H1 (cell line): ENCODE measurements around the gene DBP. TPM values are rescaled to one million over a fixed set of nuclear protein-coding genes. Genes with fewer than 3 reads are reported as not detected.

ENCODE experiments used
- CHD1 ChIP-seq: IDR thresholded peaks from 2 replicates; pipeline ENCODE4 v1.6.1; 2012; ENCODE audit warnings: low read depth, low read length, improper control_type of control experiment
- CHD2 ChIP-seq: IDR thresholded peaks from 2 replicates; pipeline ENCODE4 v1.6.1; 2012; ENCODE audit warnings: low read length, improper control_type of control experiment
- EGR1 ChIP-seq: IDR thresholded peaks from 2 replicates; pipeline ENCODE4 v1.6.1; 2011; ENCODE audit warnings: low read depth, low read length, borderline replicate concordance
- GABPA ChIP-seq: IDR thresholded peaks from 2 replicates; pipeline ENCODE4 v1.6.1; 2011; ENCODE audit warnings: mild to moderate bottlenecking, low read length, moderate library complexity, borderline replicate concordance; ENCODE audit not compliant: insufficient read depth
- HDAC6 ChIP-seq: IDR thresholded peaks from one replicate; pipeline ENCODE4 v1.7.1; 2012; ENCODE audit warnings: low read depth, mild to moderate bottlenecking, inconsistent platforms, low read length, moderate library complexity
- KDM1A ChIP-seq: fragments of 200-600, 300-600 bp; sonication (generic); IDR thresholded peaks from 2 replicates; pipeline ENCODE4 v1.7.1; 2016; ENCODE audit warnings: mild to moderate bottlenecking, low read length, borderline replicate concordance
- KDM4A ChIP-seq: IDR thresholded peaks from one replicate; pipeline ENCODE4 v1.7.1; 2012; ENCODE audit warnings: low read depth, mild to moderate bottlenecking, moderate library complexity, low read length, inconsistent platforms; ENCODE audit not compliant: severe bottlenecking
- KDM5A ChIP-seq: fragments of 200-600 bp; IDR thresholded peaks from 2 replicates; pipeline ENCODE4 v1.7.1; 2012; ENCODE audit warnings: mild to moderate bottlenecking, low read length, inconsistent platforms, mixed read lengths
- NRF1 ChIP-seq: IDR thresholded peaks from 2 replicates; pipeline ENCODE4 v1.6.1; 2011; ENCODE audit warnings: mild to moderate bottlenecking, low read depth, low read length, improper control_type of control experiment
- POLR2AphosphoS5 ChIP-seq: IDR thresholded peaks from 2 replicates; pipeline ENCODE4 v1.6.1; 2011; ENCODE audit warnings: low read depth, low read length
- RNF2 ChIP-seq: fragments of 200-900, 300-1000 bp; sonication (generic); IDR thresholded peaks from 2 replicates; pipeline ENCODE4 v1.7.1; 2016; ENCODE audit warnings: borderline replicate concordance, low read depth, mild to moderate bottlenecking, antibody characterized with exemption, low read length; ENCODE audit not compliant: poor library complexity, severe bottlenecking; ENCODE audit errors: missing control alignments
- RXRA ChIP-seq: IDR thresholded peaks from 2 replicates; pipeline ENCODE4 v1.6.1; 2011; ENCODE audit warnings: low read depth, mild to moderate bottlenecking, low read length, moderate library complexity; ENCODE audit not compliant: insufficient read depth
- SAP30 ChIP-seq: fragments of 300-600 bp; sonication (generic); IDR thresholded peaks from 2 replicates; pipeline ENCODE4 v1.7.1; 2012; ENCODE audit warnings: low read length, moderate library complexity, mild to moderate bottlenecking, inconsistent platforms; ENCODE audit not compliant: insufficient read depth, insufficient replicate concordance
- SIRT6 ChIP-seq: IDR thresholded peaks from one replicate; pipeline ENCODE4 v1.7.1; 2012; ENCODE audit warnings: low read length, inconsistent platforms
- SIX5 ChIP-seq: IDR thresholded peaks from 2 replicates; pipeline ENCODE4 v1.6.1; 2011; ENCODE audit warnings: mild to moderate bottlenecking, low read depth, low read length
- SP1 ChIP-seq: IDR thresholded peaks from 2 replicates; pipeline ENCODE4 v1.6.1; 2011; ENCODE audit warnings: low read depth, low read length
- SP4 ChIP-seq: IDR thresholded peaks from 2 replicates; pipeline ENCODE4 v1.6.1; 2012; ENCODE audit warnings: low read length, inconsistent platforms
- SUZ12 ChIP-seq: fragments of 200-600 bp; sonication (generic); IDR thresholded peaks from 2 replicates; pipeline ENCODE4 v1.6.1; 2012; ENCODE audit warnings: mild to moderate bottlenecking, inconsistent platforms, low read length, moderate library complexity, mixed read lengths
- TCF12 ChIP-seq: IDR thresholded peaks from 2 replicates; pipeline ENCODE4 v1.6.1; 2011; ENCODE audit warnings: low read depth, mild to moderate bottlenecking, low read length
- TEAD4 ChIP-seq: IDR thresholded peaks from 2 replicates; pipeline ENCODE4 v1.6.1; 2012; ENCODE audit warnings: low read depth, low read length, inconsistent platforms, mixed read lengths
- polyA plus RNA-seq, 7 experiments: library from polyadenylated mRNA; depleted of rRNA in 3 of 7; stranded (reverse) in 5 of 7; unstranded in 2 of 7; fragments of >200 nt in 5 of 7; fragments of 200-250 nt in 2 of 7; gene quantifications; 1 replicate in 5 of 7; 2 replicates in 1 of 7; 4 replicates in 1 of 7; pipeline versions ENCODE4 v1.2.1 to v1.2.3, GENCODE V29; 2011 to 2013; ENCODE audit warnings: missing spikeins in 2 of 7, mixed read lengths in 2 of 7
- total RNA-seq: library from RNA; stranded (reverse); fragmentation: NEBNext Ultra II Directional; extraction: Animal tissue kit (Norgen Biotek cat#: 25700); gene quantifications from 2 replicates; pipeline ENCODE4 v1.2.1, GENCODE V29; 2021
- TF ChIP-seq, protein P1 (sequence below): IDR thresholded peaks from 2 replicates; pipeline ENCODE4 v1.6.1; 2012; ENCODE audit warnings: low read length, inconsistent platforms
- TF ChIP-seq, protein P2 (sequence below), 3 experiments: IDR thresholded peaks; 1 replicate in 2 of 3; 2 replicates in 1 of 3; pipeline versions ENCODE4 v1.5.1 to v1.6.1; 2011; ENCODE audit warnings: low read length in 3 of 3, mild to moderate bottlenecking in 3 of 3, inconsistent platforms in 2 of 3, low read depth in 1 of 3, moderate library complexity in 1 of 3; ENCODE audit not compliant: insufficient read depth in 1 of 3; ENCODE audit errors: control extremely low read depth in 1 of 3

Gene DBP
- total and polyA plus RNA-seq, 2 of the 8 experiments (the other 6 are each of a cell fraction or from before 2014, with no cell fraction given), result 7.5 to 8.3 TPM

DNA sequence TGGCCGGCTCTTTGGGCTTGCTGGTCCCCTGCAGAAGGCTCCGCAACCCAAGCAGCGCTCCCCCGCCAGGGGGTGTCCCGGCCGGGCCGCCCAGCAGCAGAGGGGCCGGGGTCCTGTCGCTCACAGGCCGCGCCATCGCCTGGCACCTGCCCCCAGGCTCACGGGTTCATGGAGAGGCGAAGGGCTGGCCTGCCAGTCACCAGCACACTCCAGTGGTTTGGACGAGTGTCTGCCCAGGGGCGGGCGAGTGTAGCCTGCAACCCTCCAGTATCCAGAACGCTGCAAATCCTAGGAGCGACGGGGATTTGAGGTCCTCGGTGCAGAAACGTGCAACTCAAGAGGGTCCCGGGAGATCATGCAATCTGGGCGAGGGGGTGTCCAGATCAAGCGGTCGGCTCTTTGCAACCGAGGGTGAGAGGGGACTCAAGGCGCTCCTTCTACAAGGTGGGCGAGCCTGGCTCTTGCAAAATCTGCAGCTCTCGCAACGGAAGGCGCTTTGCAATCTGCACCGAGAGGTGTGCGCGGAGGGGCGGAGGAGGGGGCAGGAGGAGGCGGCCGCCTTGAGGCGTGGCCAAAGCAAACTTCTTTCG is at the start of gene DBP (continued):
- TF ChIP-seq, protein P1, sequence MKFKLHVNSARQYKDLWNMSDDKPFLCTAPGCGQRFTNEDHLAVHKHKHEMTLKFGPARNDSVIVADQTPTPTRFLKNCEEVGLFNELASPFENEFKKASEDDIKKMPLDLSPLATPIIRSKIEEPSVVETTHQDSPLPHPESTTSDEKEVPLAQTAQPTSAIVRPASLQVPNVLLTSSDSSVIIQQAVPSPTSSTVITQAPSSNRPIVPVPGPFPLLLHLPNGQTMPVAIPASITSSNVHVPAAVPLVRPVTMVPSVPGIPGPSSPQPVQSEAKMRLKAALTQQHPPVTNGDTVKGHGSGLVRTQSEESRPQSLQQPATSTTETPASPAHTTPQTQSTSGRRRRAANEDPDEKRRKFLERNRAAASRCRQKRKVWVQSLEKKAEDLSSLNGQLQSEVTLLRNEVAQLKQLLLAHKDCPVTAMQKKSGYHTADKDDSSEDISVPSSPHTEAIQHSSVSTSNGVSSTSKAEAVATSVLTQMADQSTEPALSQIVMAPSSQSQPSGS, result no peak
- TF ChIP-seq GABPA, result no peak
- no peak for TF ChIP-seq SIX5
- no peak for TF ChIP-seq SUZ12
- no peak for TF ChIP-seq SP4
- TF ChIP-seq POLR2AphosphoS5, result no peak
- TF ChIP-seq RNF2, result no peak
- no peak for TF ChIP-seq KDM5A
- no peak for TF ChIP-seq SP1
- TF ChIP-seq HDAC6, result no peak
- TF ChIP-seq, protein P2, sequence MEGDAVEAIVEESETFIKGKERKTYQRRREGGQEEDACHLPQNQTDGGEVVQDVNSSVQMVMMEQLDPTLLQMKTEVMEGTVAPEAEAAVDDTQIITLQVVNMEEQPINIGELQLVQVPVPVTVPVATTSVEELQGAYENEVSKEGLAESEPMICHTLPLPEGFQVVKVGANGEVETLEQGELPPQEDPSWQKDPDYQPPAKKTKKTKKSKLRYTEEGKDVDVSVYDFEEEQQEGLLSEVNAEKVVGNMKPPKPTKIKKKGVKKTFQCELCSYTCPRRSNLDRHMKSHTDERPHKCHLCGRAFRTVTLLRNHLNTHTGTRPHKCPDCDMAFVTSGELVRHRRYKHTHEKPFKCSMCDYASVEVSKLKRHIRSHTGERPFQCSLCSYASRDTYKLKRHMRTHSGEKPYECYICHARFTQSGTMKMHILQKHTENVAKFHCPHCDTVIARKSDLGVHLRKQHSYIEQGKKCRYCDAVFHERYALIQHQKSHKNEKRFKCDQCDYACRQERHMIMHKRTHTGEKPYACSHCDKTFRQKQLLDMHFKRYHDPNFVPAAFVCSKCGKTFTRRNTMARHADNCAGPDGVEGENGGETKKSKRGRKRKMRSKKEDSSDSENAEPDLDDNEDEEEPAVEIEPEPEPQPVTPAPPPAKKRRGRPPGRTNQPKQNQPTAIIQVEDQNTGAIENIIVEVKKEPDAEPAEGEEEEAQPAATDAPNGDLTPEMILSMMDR (IDR thresholded peaks at IDR 0.05; ENCODE audit: control extremely low read depth in 1 of 3, insufficient read depth in 1 of 3, low read depth in 1 of 3, low read length in 3 of 3), result peak in 1 of 3 experiments; percentile 13; a peak in 1 of 4 replicates
- no peak for TF ChIP-seq KDM1A
- no peak for TF ChIP-seq EGR1
- TF ChIP-seq RXRA, result no peak
- TF ChIP-seq NRF1, result no peak
- TF ChIP-seq CHD2, result no peak
- no peak for TF ChIP-seq TCF12
- peak; percentile 37 for TF ChIP-seq SAP30
- no peak for TF ChIP-seq TEAD4
- TF ChIP-seq SIRT6, result no peak
- peak; percentile 53 for TF ChIP-seq KDM4A
- TF ChIP-seq CHD1, result no peak
